COLO668 (cell line): Measurements from ENCODE around the gene DCP2.

ENCODE experiments used
- DNase-seq: peaks from one replicate; lab custom pipeline; 2025; ENCODE audit not compliant: unreplicated experiment; lab: John Stamatoyannopoulos, UW

DCP2 gene

GRCh38 chr5:113017881-113018635 is 41.5 kb downstream of the DCP2 start:
- DNase-seq: no peak

- no peak for DNase-seq
These were observed 44.1 kb downstream of the DCP2 start for GRCh38 chr5:113020461-113021273.

GRCh38 chr5:113022661-113023060 is 46.1 kb downstream of the DCP2 start:
- DNase-seq: no peak

- DNase-seq: no peak
These were observed 47.6 kb downstream of the DCP2 start for GRCh38 chr5:113024076-113024697.

GRCh38 chr5:113025596-113025995 is 49.0 kb downstream of the DCP2 start:
- no peak for DNase-seq

GRCh38 chr5:113026211-113026610 is 49.6 kb downstream of the DCP2 start:
- no peak for DNase-seq

GRCh38 chr5:113027015-113027414 is 50.4 kb downstream of the DCP2 start:
- DNase-seq: no peak

- DNase-seq: no peak
These were observed 50.8 kb downstream of the DCP2 start for GRCh38 chr5:113027431-113027830.

GRCh38 chr5:113029614-113030013 is 53.0 kb downstream of the DCP2 start:
- DNase-seq: no peak

- DNase-seq: no peak
These were observed 54.5 kb downstream of the DCP2 start for GRCh38 chr5:113031104-113031503.

GRCh38 chr5:113031557-113031956 is 55.0 kb downstream of the DCP2 start:
- DNase-seq: no peak

GRCh38 chr5:113034182-113034773 is 57.7 kb downstream of the DCP2 start:
- no peak for DNase-seq

- no peak for DNase-seq
These were observed 58.5 kb downstream of the DCP2 start for GRCh38 chr5:113035096-113035495.

GRCh38 chr5:113036321-113036720 is 59.7 kb downstream of the DCP2 start:
- no peak for DNase-seq

GRCh38 chr5:113036826-113037225 is 60.2 kb downstream of the DCP2 start:
- no peak for DNase-seq

GRCh38 chr5:113038136-113038535 is 61.5 kb downstream of the DCP2 start:
- DNase-seq: no peak

- no peak for DNase-seq
These were observed 62.1 kb downstream of the DCP2 start for GRCh38 chr5:113038714-113039113.

GRCh38 chr5:113039229-113039933 is 62.8 kb downstream of the DCP2 start:
- no peak for DNase-seq

- no peak for DNase-seq
These were observed 63.3 kb downstream of the DCP2 start for GRCh38 chr5:113039934-113040285.

- no peak for DNase-seq
These were observed 64.2 kb downstream of the DCP2 start for GRCh38 chr5:113040672-113041260.
